GM18511 (cell line): Measurements from ENCODE around the gene PIP5K1C.

Experiments used
- ATAC-seq: cut with Tn5 transposase; IDR thresholded peaks from one replicate; pipeline ENCODE4 v1.9.1; 2021; ENCODE audit warnings: mild to moderate bottlenecking, moderate library complexity; ENCODE audit not compliant: unreplicated experiment

Gene PIP5K1C

GRCh38 chr19:3663838-3664237 is 36.4 kb downstream of the PIP5K1C start:
- ATAC-seq: no peak

GRCh38 chr19:3661284-3662238 is 38.7 kb downstream of the PIP5K1C start:
- no peak for ATAC-seq

- no peak for ATAC-seq
Observed at GRCh38 chr19:3660493-3661219, 39.6 kb downstream of the PIP5K1C start.

GRCh38 chr19:3659746-3660112 is 40.5 kb downstream of the PIP5K1C start:
- ATAC-seq: no peak

- ATAC-seq: no peak
Observed at GRCh38 chr19:3658870-3659745, 41.2 kb downstream of the PIP5K1C start.

GRCh38 chr19:3658004-3658869 is 42.0 kb downstream of the PIP5K1C start:
- ATAC-seq: no peak

- ATAC-seq: no peak
Observed at GRCh38 chr19:3657395-3657769, 42.9 kb downstream of the PIP5K1C start.

- no peak for ATAC-seq
Observed at GRCh38 chr19:3656747-3657394, 43.4 kb downstream of the PIP5K1C start.

GRCh38 chr19:3656073-3656746 is 44.1 kb downstream of the PIP5K1C start:
- ATAC-seq: no peak

GRCh38 chr19:3655402-3656072 is 44.7 kb downstream of the PIP5K1C start:
- ATAC-seq: no peak

GRCh38 chr19:3653865-3654513 is 46.3 kb downstream of the PIP5K1C start:
- no peak for ATAC-seq

- ATAC-seq: no peak
Observed at GRCh38 chr19:3653081-3653795, 47.0 kb downstream of the PIP5K1C start.

GRCh38 chr19:3652422-3652821 is 47.8 kb downstream of the PIP5K1C start:
- no peak for ATAC-seq

- no peak for ATAC-seq
Observed at GRCh38 chr19:3651684-3652083, 48.6 kb downstream of the PIP5K1C start.

- no peak for ATAC-seq
Observed at GRCh38 chr19:3649888-3650287, 50.4 kb downstream of the PIP5K1C start.

GRCh38 chr19:3648037-3648905 is 52.0 kb downstream of the PIP5K1C start:
- no peak for ATAC-seq
